NK-92 treated with Interleukin-12 subunit alpha and Interleukin-12 subunit beta, amount 100 ng/mL, for 24 hours (cell line): ENCODE data around the gene MTMR2.
"Not testable (repeated sequence)": the region's sequence is repeated elsewhere in the genome, so short reads cannot be mapped to it uniquely, and the experiment has no call there.

ENCODE experiments used
- DNase-seq: peaks from one replicate; lab custom pipeline; 2025; lab: John Stamatoyannopoulos, UW

The MTMR2 gene

GRCh38 chr11:95816037-95816436, 107.9 kb downstream of the MTMR2 start:
- DNase-seq = no peak

- DNase-seq = not testable (repeated sequence)
Measured at GRCh38 chr11:95811052-95811451, 112.9 kb downstream of the MTMR2 start.

GRCh38 chr11:95806464-95806863, 117.4 kb downstream of the MTMR2 start:
- not testable (repeated sequence) for DNase-seq

GRCh38 chr11:95805869-95806268, 118.0 kb downstream of the MTMR2 start:
- no peak for DNase-seq

DNA sequence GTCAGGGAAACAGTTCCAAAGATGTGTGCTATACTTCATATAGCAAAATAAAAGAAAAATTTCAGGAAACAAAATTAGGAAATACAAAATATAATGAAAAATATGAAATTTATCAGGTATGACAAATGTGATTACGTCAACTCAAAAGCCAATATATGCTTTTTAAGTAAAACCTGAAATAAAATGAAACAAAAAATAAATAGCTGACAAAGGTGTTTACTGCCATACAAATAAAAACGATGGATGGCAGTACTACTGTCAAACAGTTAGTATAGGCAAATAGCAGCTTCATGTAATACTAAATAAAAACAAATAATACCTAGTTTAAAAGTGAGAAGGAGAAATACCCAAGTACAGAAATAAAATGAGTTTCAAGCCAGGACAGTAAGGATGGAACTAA, 119.9 kb downstream of the MTMR2 start:
- DNase-seq = no peak

- DNase-seq = no peak
Measured at GRCh38 chr11:95802806-95803205, 121.1 kb downstream of the MTMR2 start.

DNA sequence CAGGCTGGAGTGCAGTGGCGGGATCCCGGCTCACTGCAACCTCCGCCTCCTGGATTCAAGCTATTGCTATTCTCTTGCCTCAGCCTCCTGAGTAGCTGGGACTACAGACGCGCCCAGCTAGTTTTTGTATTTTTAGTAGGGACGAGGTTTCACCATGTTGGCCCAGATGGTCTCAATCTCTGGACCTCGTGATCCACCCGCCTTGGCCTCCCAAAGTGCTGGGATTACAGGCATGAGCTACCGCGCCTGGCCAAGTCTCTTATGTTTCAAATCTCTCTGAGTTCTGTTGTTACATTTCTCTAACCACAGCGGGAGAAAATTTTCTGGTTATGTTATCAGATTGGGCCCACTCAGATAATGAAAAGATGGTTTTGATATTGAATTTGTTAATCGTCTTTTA, 123.5 kb downstream of the MTMR2 start:
- no peak for DNase-seq

DNA sequence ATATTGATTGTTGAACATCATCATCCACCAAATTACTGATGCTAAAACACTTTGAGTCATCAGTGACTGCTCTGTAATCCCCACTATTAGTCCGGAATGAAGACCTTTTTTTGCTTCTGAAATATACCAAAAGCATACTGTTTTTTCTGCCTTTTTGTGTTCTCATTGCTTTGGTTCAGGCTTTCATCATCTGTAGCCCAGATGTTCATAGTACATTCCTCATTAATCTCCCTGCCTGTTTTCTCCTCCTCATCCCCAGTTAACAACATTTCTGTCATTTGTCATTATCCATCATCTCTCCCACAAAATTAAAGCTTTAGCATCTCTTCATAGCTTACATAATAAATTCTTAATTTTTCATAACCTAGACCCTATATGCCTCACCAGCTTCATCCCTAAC, 124.4 kb downstream of the MTMR2 start:
- DNase-seq = no peak

- no peak for DNase-seq
Measured at GRCh38 chr11:95796501-95796900, 127.4 kb downstream of the MTMR2 start.

DNA sequence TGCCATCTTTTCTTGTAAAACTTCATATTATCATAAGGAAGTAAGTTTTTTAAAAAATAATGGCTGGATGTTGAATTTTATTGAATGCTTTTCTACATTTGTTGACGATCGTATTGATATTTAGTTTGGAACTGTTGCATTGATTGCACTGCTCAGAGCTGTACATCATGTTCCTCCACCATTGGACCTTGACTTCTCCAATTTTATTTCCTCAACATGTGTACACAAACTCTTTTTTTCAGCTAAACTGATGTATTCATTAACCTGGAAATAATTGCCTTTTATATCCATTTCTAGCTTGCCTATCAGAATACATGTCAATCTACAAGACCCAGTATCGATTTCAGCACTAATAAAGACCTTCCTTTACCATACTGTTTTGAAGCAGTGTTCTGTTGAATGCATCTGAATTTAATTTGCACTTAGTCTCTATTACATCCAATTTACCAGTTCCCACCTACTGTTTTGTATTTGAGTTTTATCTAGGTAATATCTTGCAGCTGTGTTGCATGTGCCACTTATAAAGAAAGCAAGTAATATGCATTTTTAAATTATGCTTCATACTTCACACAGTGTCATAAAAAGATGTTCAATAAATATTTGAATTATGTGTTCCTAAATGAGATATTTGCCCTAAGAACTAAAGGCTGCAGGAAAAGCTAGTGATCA, 128.1 kb downstream of the MTMR2 start:
- DNase-seq = no peak

DNA sequence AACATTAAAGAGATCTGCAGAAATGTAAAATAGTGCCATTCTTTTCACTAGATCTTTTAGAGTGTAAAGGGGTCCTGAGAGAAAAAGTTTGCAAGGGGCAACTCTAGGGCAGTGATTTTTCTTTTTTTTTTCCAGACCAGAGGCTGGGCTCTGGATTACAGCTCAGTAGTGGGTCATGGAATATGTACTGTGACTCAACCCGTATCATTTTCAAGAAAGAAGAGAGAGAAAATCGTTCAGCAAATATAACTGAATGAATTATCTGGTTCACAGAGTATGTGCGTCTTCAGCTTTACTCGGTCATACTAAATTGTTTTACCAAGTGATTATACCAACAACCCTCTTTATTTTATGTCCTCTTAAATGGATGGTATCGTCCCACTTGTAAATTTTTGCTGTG, 129.8 kb downstream of the MTMR2 start:
- DNase-seq = no peak

DNA sequence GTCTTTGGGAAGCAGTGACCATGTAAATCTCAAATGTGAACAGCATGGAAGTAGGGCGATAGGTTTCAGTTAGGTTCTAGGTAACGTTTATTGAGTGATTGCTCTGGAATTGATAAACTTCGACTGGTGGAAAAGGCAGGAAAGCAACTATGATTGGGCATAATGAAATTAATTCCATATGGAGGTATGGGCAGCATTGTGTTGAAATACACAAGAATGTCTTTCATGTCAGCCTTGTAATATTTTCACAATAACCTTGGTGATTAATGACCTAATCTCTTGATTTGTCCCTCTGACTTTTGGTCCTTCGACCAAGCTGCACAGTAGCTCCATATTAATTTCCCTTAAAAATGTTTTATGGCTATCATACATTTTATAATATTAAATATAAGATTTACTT, 130.8 kb downstream of the MTMR2 start:
- no peak for DNase-seq

DNA sequence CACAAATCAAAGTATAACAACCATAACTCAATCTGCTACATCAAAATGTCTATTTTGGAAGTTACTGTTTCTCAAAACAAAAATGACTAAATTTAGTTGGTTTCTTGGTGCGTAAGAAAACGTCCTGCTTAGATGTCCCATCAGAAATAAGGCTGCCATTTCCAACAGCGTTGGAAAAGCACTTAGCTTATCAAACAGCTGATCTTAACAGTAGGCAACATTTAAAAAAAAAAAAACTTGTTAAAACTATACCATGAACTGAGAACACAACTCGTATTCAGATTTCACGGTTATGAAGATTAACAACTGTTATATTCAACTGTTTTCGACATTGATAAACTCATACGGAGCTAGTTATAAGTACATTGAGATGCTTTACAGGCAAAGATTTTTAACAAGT, 131.2 kb downstream of the MTMR2 start:
- no peak for DNase-seq

- DNase-seq = no peak
Measured at GRCh38 chr11:95792200-95792599, 131.7 kb downstream of the MTMR2 start.

- DNase-seq = no peak
Measured at GRCh38 chr11:95791709-95792033, 132.2 kb downstream of the MTMR2 start.

- DNase-seq = peak; percentile 33
Measured at GRCh38 chr11:95790933-95791708, 132.8 kb downstream of the MTMR2 start.

- DNase-seq = peak; percentile 90
Measured at GRCh38 chr11:95790123-95790932, 133.6 kb downstream of the MTMR2 start, which contains the start of gene CEP57. CEP57 (plus strand) TSS chr11:95790498; CDS start chr11:95790699, 201 bp downstream.

DNA sequence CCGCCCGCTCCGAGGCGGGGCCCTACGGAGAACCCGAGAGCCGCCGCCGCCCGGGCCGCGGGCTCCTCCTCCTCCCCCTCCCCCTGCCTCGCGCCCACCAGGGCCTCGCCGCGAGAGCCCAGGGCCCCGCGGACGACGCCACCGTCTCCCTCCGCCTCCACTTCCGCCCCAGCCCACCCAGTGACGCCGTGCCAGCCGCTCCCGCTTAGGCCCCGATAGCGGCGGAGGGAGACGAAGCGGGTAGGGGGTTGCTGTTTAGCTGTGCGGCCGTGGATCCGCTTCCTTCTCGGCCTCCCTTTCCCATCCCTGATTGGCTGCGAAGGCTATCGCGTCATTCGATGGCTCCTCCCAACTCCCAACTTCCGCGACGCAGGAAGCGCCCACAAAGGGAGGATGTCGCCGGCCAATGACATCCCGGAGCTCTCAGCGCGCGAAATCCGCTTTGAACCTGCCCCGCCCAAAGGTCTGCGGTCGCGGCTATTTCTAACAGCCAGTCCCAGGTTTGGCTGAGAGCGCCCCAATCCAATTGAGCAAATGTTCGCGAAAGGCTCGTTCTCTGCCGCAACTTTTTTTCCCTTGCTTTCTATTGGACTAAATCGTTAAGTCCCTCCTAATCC, 134.3 kb downstream of the MTMR2 start, which contains the start of gene FAM76B:
FAM76B (minus strand) TSS at position 277 of the 617 bp plus-strand sequence. CDS start 304 bp downstream, outside the sequence.
- peak; percentile 96 for DNase-seq

GRCh38 chr11:95788921-95789505, 134.9 kb downstream of the MTMR2 start:
- peak; percentile 37 for DNase-seq
